ENCODE data around the gene NCK1.

DNA sequence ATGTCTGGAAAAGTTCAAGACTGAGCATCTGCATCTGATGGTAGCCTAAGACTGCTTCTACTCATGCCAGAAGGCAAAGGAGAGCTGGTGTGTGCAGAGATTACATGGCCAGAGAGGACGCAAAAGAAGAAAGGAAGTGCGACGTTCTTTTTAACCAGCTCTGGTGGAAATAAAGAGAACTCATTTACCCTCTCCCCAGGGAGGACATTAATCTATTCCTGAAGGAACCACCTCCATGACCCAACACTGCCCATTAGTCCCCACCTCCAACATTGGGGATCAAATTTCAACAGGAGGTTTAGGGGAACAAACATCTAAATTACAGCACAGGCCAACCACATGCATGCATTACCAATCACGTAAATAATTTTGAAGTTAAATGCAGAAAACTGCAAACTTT is 1.5 kb upstream of the NCK1 start:
- TF ChIP-seq CTCF (IDR thresholded peaks at IDR 0.05): no peak
- no peak for TF ChIP-seq POLR2A (IDR thresholded peaks at IDR 0.05)

Measured in lower leg skin (tissue), 3 donors.